T-cell (primary cell): ENCODE data around the gene GBA2. TPM values are rescaled to one million over a fixed set of nuclear protein-coding genes. Genes with fewer than 3 reads are reported as not detected.
A peak's percentile ranks its signal among the peaks of the same experiment; 100 is the strongest.

Experiments used
- ATAC-seq, 4 experiments: fragments of 200-7000 bp in 3 of 4; fragments of 150-1000 bp in 1 of 4; cut with Tn5 transposase; replicated peaks in 1 of 4; 1 replicate in 3 of 4; 2 replicates in 1 of 4; pipeline ENCODE4 v1.10.0; 2021; ENCODE audit warnings: moderate library complexity in 3 of 4, mild to moderate bottlenecking in 2 of 4, moderate number of reproducible peaks in 1 of 4
- CTCF ChIA-PET, 2 donors: fragments of 300-600 bp; sonication (Branson Sonifier 250); formaldehyde crosslinking; loops; one replicate each; lab custom pipeline; 2022; ENCODE audit warnings: antibody characterized with exemption in 2 of 2; lab: Charles Lee
- POLR2A ChIA-PET, 2 donors: fragments of 300-600 bp; sonication (Branson Sonifier 250); formaldehyde crosslinking; loops; one replicate each; lab custom pipeline; 2022; ENCODE audit warnings: antibody characterized with exemption in 2 of 2; lab: Charles Lee
- DNase-seq, 35 experiments: peaks; one replicate each; pipeline versions ENCODE4 v3.0.0 to v3.0.0-alpha.2; 2013 to 2023
- H3K27ac ChIP-seq: one replicate; pipeline ENCODE4 v1.5.1; 2013; ENCODE audit warnings: low read length
- H3K27me3 ChIP-seq, 2 experiments: replicated peaks in 1 of 2; 1 replicate in 1 of 2; 2 replicates in 1 of 2; pipeline versions ENCODE4 v1.6.1 to v1.7.0; 2013; ENCODE audit warnings: low read length in 1 of 2, mixed read lengths in 1 of 2; ENCODE audit not compliant: control insufficient read depth in 2 of 2, insufficient read depth in 2 of 2; ENCODE audit errors: extremely low read depth in 1 of 2
- H3K36me3 ChIP-seq, 2 donors: 1 replicate in 1 of 2; 2 replicates in 1 of 2; pipeline versions ENCODE4 v1.6.1 to v1.7.0; 2013; ENCODE audit warnings: low read length in 1 of 2; ENCODE audit not compliant: control insufficient read depth in 2 of 2, insufficient read depth in 1 of 2; ENCODE audit errors: extremely low read depth in 1 of 2
- H3K4me1 ChIP-seq, 2 experiments: 1 replicate in 1 of 2; 2 replicates in 1 of 2; pipeline versions ENCODE4 v1.6.1 to v1.7.0; 2013; ENCODE audit warnings: low read length in 2 of 2, mixed read lengths in 1 of 2; ENCODE audit not compliant: insufficient read depth in 2 of 2, control insufficient read depth in 1 of 2; ENCODE audit errors: extremely low read depth in 1 of 2
- H3K4me3 ChIP-seq, 2 donors: 1 replicate in 1 of 2; 2 replicates in 1 of 2; pipeline versions ENCODE4 v1.5.1 to v1.7.0; 2013; ENCODE audit warnings: mild to moderate bottlenecking in 2 of 2, low read length in 1 of 2, moderate library complexity in 1 of 2; ENCODE audit not compliant: control insufficient read depth in 1 of 2; ENCODE audit errors: extremely low read depth in 1 of 2
- H3K9me3 ChIP-seq: 2 replicates; pipeline ENCODE4 v1.7.0; 2013
- H3K27ac Mint-ChIP-seq, 2 donors: one replicate each; pipeline ENCODE4 v1.8.0; 2020 to 2021; ENCODE audit warnings: mild to moderate bottlenecking in 2 of 2, mixed read lengths in 2 of 2
- H3K27me3 Mint-ChIP-seq, 2 donors: one replicate each; pipeline ENCODE4 v1.8.0; 2021 to 2022; ENCODE audit warnings: mixed read lengths in 2 of 2
- H3K36me3 Mint-ChIP-seq: one replicate; pipeline ENCODE4 v1.8.0; 2021; ENCODE audit warnings: mixed read lengths
- H3K4me1 Mint-ChIP-seq, 3 donors: one replicate each; pipeline ENCODE4 v1.8.0; 2020 to 2022; ENCODE audit warnings: mixed read lengths in 3 of 3, mild to moderate bottlenecking in 1 of 3
- H3K4me3 Mint-ChIP-seq, 3 donors: one replicate each; pipeline ENCODE4 v1.8.0; 2020 to 2022; ENCODE audit warnings: mild to moderate bottlenecking in 3 of 3, mixed read lengths in 3 of 3, moderate library complexity in 3 of 3
- H3K9me3 Mint-ChIP-seq, 3 donors: one replicate each; pipeline ENCODE4 v1.8.0; 2020 to 2022; ENCODE audit warnings: mixed read lengths in 3 of 3
- WGBS: methylation state at CpG from one replicate; pipeline ENCODE4 v1.1.5; 2013; ENCODE audit warnings: missing lambda C conversion rate; ENCODE audit not compliant: insufficient coverage; 5-methylcytosine and 5-hydroxymethylcytosine counted together
- total RNA-seq, 35 experiments: library from RNA in 6 of 35; stranded (reverse) in 6 of 35; fragments of 120-200 nt in 1 of 35; gene quantifications; one replicate each; pipeline versions ENCODE4 v1.2.1 to v1.2.4 and lab custom pipeline; 2013 to 2026

GBA2 gene
- total RNA-seq, 5 donors from 2014 or later (not counting 1 experiment from before 2014, with no cell fraction given): 35.4 to 63.3 (median 60.1) TPM

- CTCF ChIA-PET: interaction anchor here in 1 of 2 donors (0.6 kb wide), 1 partner anchor 26 kb away, joined by 3 read pairs; no protein-coding TSS in a partner anchor
- Mint-ChIP-seq H3K4me1 (peaks cover 2 to 10% (median 2%) of the 10 kb centered on the region in 3 donors), H3K27ac (no peak overlapping the region), H3K4me3 (no peak overlapping the region), H3K27me3 (no peaks in the 10 kb centered on the region), H3K9me3 (no peaks in the 10 kb centered on the region), H3K36me3 (peaks cover 38% of the 10 kb centered on the region)
- Histone ChIP-seq H3K27ac (no peak overlapping the region), H3K9me3 (no peaks in the 10 kb centered on the region), H3K4me1 (no peaks in the 10 kb centered on the region), H3K27me3 (no peaks in the 10 kb centered on the region), H3K36me3 (peaks cover 5 to 21% of the 10 kb centered on the region in 2 donors), H3K4me3 (no peak overlapping the region)
- POLR2A ChIA-PET: interaction anchor here in 1 of 2 donors (0.6 kb wide), 1 partner anchor 599 kb away, joined by 3 read pairs; no protein-coding TSS in a partner anchor
- ATAC-seq (no peak), DNase-seq (no peak)
Observed at GRCh38 chr9:35783418-35783817, 34.4 kb upstream of the GBA2 start.

GRCh38 chr9:35781066-35781465 lies 32.0 kb upstream of the GBA2 start:
- Histone ChIP-seq H3K4me1 (no peaks in the 10 kb centered on the region), H3K27me3 (no peaks in the 10 kb centered on the region), H3K9me3 (no peaks in the 10 kb centered on the region), H3K4me3 (no peak overlapping the region), H3K36me3 (peaks cover 0 to 19% of the 10 kb centered on the region in 2 donors), H3K27ac (no peak overlapping the region)
- ATAC-seq (no peak), DNase-seq (no peak)
- ChIA-PET POLR2A (no interaction called here), CTCF (no interaction called here)
- Mint-ChIP-seq H3K4me3 (no peak overlapping the region), H3K9me3 (no peaks in the 10 kb centered on the region), H3K36me3 (peaks cover 29% of the 10 kb centered on the region), H3K4me1 (peaks cover 2 to 10% (median 2%) of the 10 kb centered on the region in 3 donors), H3K27me3 (no peaks in the 10 kb centered on the region), H3K27ac (no peak overlapping the region)
- no CpG with 5 or more reads among the region's 2 CpGs for WGBS

DNA sequence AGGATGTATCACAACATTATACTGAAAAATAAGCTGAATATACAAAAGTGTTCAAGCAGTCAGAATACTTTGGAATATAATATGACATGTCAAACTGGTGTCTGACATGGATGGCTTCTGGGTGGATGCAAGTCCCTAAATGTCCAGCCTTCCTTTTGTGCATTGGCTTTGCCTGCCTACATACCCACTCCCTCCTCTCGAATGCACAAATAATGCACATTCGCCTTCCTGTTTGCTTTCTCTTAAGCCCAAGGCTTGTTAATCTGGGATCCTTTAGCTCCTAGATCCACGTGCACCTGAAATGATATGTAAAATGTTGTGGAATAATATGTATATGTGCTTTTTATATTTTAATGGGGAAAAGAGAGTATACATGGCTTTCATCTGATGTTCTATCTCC lies 29.5 kb upstream of the GBA2 start:
- POLR2A ChIA-PET: no interaction called here

GRCh38 chr9:35776018-35776417 lies 27.0 kb upstream of the GBA2 start:
- H3K9me3 ChIP-seq: no peaks in the 10 kb centered on the region
- no peak overlapping the region for H3K4me3 ChIP-seq
- no peaks in the 10 kb centered on the region for H3K27me3 Mint-ChIP-seq
- ChIA-PET CTCF (interaction anchor here in 1 of 2 donors (0.6 kb wide), 1 partner anchor 14 kb away, joined by 3 read pairs; no protein-coding TSS in a partner anchor), POLR2A (interaction anchor here in 1 of 2 donors (0.7 kb wide), 1 partner anchor 1384 kb away, joined by 3 read pairs; no protein-coding TSS in a partner anchor)
- no peak overlapping the region for H3K27ac Mint-ChIP-seq
- DNase-seq (no peak), ATAC-seq (no peak)
- H3K36me3 ChIP-seq: peaks cover 0 to 10% of the 10 kb centered on the region in 2 donors
- H3K9me3 Mint-ChIP-seq: no peaks in the 10 kb centered on the region
- H3K27me3 ChIP-seq: no peaks in the 10 kb centered on the region
- H3K27ac ChIP-seq: no peak overlapping the region
- peaks cover 2 to 9% (median 2%) of the 10 kb centered on the region in 3 donors for H3K4me1 Mint-ChIP-seq
- H3K4me3 Mint-ChIP-seq: no peak overlapping the region
- no CpG with 5 or more reads among the region's 4 CpGs for WGBS
- peaks cover 12% of the 10 kb centered on the region for H3K36me3 Mint-ChIP-seq
- no peaks in the 10 kb centered on the region for H3K4me1 ChIP-seq

More for the DNA sequence above, 29.5 kb upstream of the GBA2 start:
- Histone ChIP-seq H3K9me3 (no peaks in the 10 kb centered on the region), H3K4me1 (no peaks in the 10 kb centered on the region), H3K27ac (no peak overlapping the region), H3K4me3 (no peak overlapping the region), H3K27me3 (no peaks in the 10 kb centered on the region), H3K36me3 (peaks cover 0 to 8% of the 10 kb centered on the region in 2 donors)
- peaks cover 16% of the 10 kb centered on the region for H3K36me3 Mint-ChIP-seq
- no CpG with 5 or more reads among the region's 3 CpGs for WGBS
- H3K4me1 Mint-ChIP-seq: peaks cover 2 to 10% (median 2%) of the 10 kb centered on the region in 3 donors
- ATAC-seq: no peak
- H3K4me3 Mint-ChIP-seq: no peak overlapping the region
- CTCF ChIA-PET: interaction anchor here (1.0 to 1.9 kb wide), 2 partner anchors 10 to 12 kb away, joined by 3 to 6 read pairs; no protein-coding TSS in a partner anchor
- H3K27ac Mint-ChIP-seq: no peak overlapping the region
- no peaks in the 10 kb centered on the region for H3K27me3 Mint-ChIP-seq
- no peaks in the 10 kb centered on the region for H3K9me3 Mint-ChIP-seq
- no peak for DNase-seq

GRCh38 chr9:35774907-35775635 lies 26.0 kb upstream of the GBA2 start:
- H3K27me3 ChIP-seq: no peaks in the 10 kb centered on the region
- H3K27ac Mint-ChIP-seq: peak overlapping the region in 1 of 2 donors; percentile 58
- H3K36me3 ChIP-seq: peaks cover 0 to 7% of the 10 kb centered on the region in 2 donors
- no peak overlapping the region for H3K4me3 ChIP-seq
- H3K4me1 Mint-ChIP-seq: peaks cover 0 to under 1% (median 0%) of the 10 kb centered on the region in 3 donors
- H3K9me3 Mint-ChIP-seq: no peaks in the 10 kb centered on the region
- H3K4me1 ChIP-seq: no peaks in the 10 kb centered on the region
- ChIA-PET POLR2A (no interaction called here), CTCF (interaction anchor here in 1 of 2 donors (0.6 kb wide), 1 partner anchor 15 kb away, joined by 3 read pairs; no protein-coding TSS in a partner anchor)
- H3K9me3 ChIP-seq: no peaks in the 10 kb centered on the region
- peaks cover 7% of the 10 kb centered on the region for H3K36me3 Mint-ChIP-seq
- no CpG with 5 or more reads among the region's 7 CpGs for WGBS
- H3K27ac ChIP-seq: no peak overlapping the region
- ATAC-seq: no peak
- no peak overlapping the region for H3K4me3 Mint-ChIP-seq
- no peaks in the 10 kb centered on the region for H3K27me3 Mint-ChIP-seq
- DNase-seq: no peak

DNA sequence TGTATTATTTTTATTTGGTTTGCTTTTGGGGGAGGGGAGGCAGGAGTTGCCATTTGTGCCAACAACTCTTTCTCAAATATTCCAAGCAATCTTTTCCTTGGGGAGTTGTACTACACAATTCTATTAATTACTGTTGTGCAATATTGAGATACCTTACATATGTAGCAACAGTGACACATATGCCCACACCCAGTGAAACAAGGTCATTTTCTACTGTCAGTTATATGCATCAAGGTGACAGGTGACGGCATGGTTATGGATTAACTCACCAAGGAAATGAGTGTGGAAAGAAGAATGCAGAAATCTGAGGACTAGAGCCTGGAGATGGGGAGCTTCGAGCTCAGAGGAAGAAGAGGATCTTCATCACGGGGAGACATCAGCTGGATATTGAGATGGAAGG lies 22.9 kb upstream of the GBA2 start:
- Histone ChIP-seq H3K4me1 (no peaks in the 10 kb centered on the region), H3K4me3 (no peak overlapping the region), H3K27ac (no peak overlapping the region), H3K9me3 (no peaks in the 10 kb centered on the region), H3K36me3 (peaks cover 0 to 10% of the 10 kb centered on the region in 2 donors), H3K27me3 (no peaks in the 10 kb centered on the region)
- Mint-ChIP-seq H3K4me1 (peaks cover 0 to 7% (median 6%) of the 10 kb centered on the region in 3 donors), H3K36me3 (no peaks in the 10 kb centered on the region), H3K27ac (no peak overlapping the region), H3K27me3 (no peaks in the 10 kb centered on the region), H3K4me3 (no peak overlapping the region), H3K9me3 (no peaks in the 10 kb centered on the region)
- CTCF ChIA-PET: interaction anchor here in 1 of 2 donors (0.5 to 0.7 kb wide), 3 partner anchors 120 to 890 kb away, joined by 3 to 6 read pairs (median 3); no protein-coding TSS in a partner anchor
- POLR2A ChIA-PET: interaction anchor here in 1 of 2 donors (0.6 kb wide), 1 partner anchor 20 kb away, joined by 3 read pairs; no protein-coding TSS in a partner anchor
- 100% methylated on average over 2 of the region's 3 CpGs for WGBS
- ATAC-seq (no peak), DNase-seq (no peak)
